OCI-LY1 (cell line): ENCODE measurements around the gene LYSMD1.

Experiments
- H2AFZ ChIP-seq: fragments of 200-600 bp; sonication (generic), shearing (Covaris generic); 2 replicates; pipeline ENCODE4 v1.6.0; 2014; ENCODE audit warnings: antibody characterized with exemption, mild to moderate bottlenecking, low read length
- H3F3A ChIP-seq: fragments of 200-600 bp; sonication (generic), shearing (Covaris generic); 2 replicates; pipeline ENCODE4 v1.6.0; 2014; ENCODE audit warnings: mild to moderate bottlenecking, antibody characterized with exemption, low read length, moderate library complexity; ENCODE audit not compliant: insufficient read depth
- H3K27ac ChIP-seq: fragments of 200-600 bp; sonication (generic); 2 replicates; pipeline ENCODE4 v1.5.1; 2014; ENCODE audit warnings: low read length, mixed run types, mild to moderate bottlenecking, low read depth; ENCODE audit not compliant: poor library complexity, severe bottlenecking
- H3K27me3 ChIP-seq: fragments of 200-600 bp; sonication (generic); 2 replicates; pipeline ENCODE4 v1.6.0; 2014; ENCODE audit warnings: antibody characterized with exemption, mild to moderate bottlenecking, low read length, moderate library complexity; ENCODE audit not compliant: insufficient read depth
- H3K36me3 ChIP-seq: fragments of 200-600 bp; sonication (generic); 2 replicates; pipeline ENCODE4 v1.6.1; 2014; ENCODE audit warnings: mild to moderate bottlenecking, antibody characterized with exemption, low read length, moderate library complexity, mixed read lengths; ENCODE audit not compliant: insufficient read depth
- H3K4me1 ChIP-seq: fragments of 200-600 bp; sonication (generic); 2 replicates; pipeline ENCODE4 v1.5.1; 2014; ENCODE audit warnings: mild to moderate bottlenecking, low read length, moderate library complexity; ENCODE audit not compliant: insufficient read depth, severe bottlenecking
- H3K4me2 ChIP-seq: fragments of 200-600 bp; sonication (generic), shearing (Covaris generic); 2 replicates; pipeline ENCODE4 v1.6.1; 2014; ENCODE audit warnings: low read length
- H3K4me3 ChIP-seq: fragments of 200-600 bp; sonication (generic); 2 replicates; pipeline ENCODE4 v1.5.1; 2014; ENCODE audit warnings: low read length, low read depth, mild to moderate bottlenecking, mixed read lengths; ENCODE audit not compliant: poor library complexity, severe bottlenecking
- H3K79me2 ChIP-seq: fragments of 200-600 bp; shearing (Covaris generic); 2 replicates; pipeline ENCODE4 v1.6.1; 2016; ENCODE audit warnings: mixed run types, low read length, mixed read lengths; ENCODE audit not compliant: insufficient read depth
- H3K9ac ChIP-seq: fragments of 200-600 bp; sonication (generic), shearing (Covaris generic); 2 replicates; pipeline ENCODE4 v1.6.1; 2014; ENCODE audit warnings: mild to moderate bottlenecking, low read length, mixed read lengths
- H3K9me2 ChIP-seq: fragments of 200-600 bp; sonication (generic), shearing (Covaris generic); 2 replicates; pipeline ENCODE4 v1.6.1; 2014; ENCODE audit warnings: low read depth, mild to moderate bottlenecking, low read length, mixed read lengths
- H3K9me3 ChIP-seq: fragments of 200-600 bp; shearing (Covaris generic); 2 replicates; pipeline ENCODE4 v1.6.1; 2014; ENCODE audit warnings: low read length, mixed read lengths
- H4K20me1 ChIP-seq: fragments of 200-600 bp; sonication (generic), shearing (Covaris generic); 2 replicates; pipeline ENCODE4 v1.6.0; 2016; ENCODE audit warnings: mild to moderate bottlenecking, low read length; ENCODE audit not compliant: insufficient read depth
- EZH2 ChIP-seq: fragments of 200-600 bp; sonication (generic), shearing (Covaris generic); IDR thresholded peaks from 2 replicates; pipeline ENCODE4 v1.8.0; 2017; ENCODE audit warnings: borderline replicate concordance, mixed run types, mild to moderate bottlenecking, antibody characterized with exemption, low read length, moderate library complexity, mixed read lengths
- TF ChIP-seq, protein P1 (sequence below): fragments of 200-600 bp; sonication (generic), shearing (Covaris generic); IDR thresholded peaks from 2 replicates; pipeline ENCODE4 v1.5.1; 2017; ENCODE audit warnings: mild to moderate bottlenecking, antibody characterized with exemption, low read length, moderate library complexity, mixed read lengths

The LYSMD1 gene

GRCh38 chr1:151132335-151133017, 33.2 kb downstream of the LYSMD1 start:
- Histone ChIP-seq H3K79me2 (no peaks in the 10 kb centered on the region), H3K9me3 (no peaks in the 10 kb centered on the region), H3K4me1 (peaks cover 15% of the 10 kb centered on the region), H3K36me3 (no peaks in the 10 kb centered on the region), H2AFZ (no peak overlapping the region), H4K20me1 (no peaks in the 10 kb centered on the region), H3K9me2 (no peaks in the 10 kb centered on the region), H3K4me3 (no peak overlapping the region), H3K9ac (no peak overlapping the region), H3K27ac (no peak overlapping the region), H3F3A (no peaks in the 10 kb centered on the region), H3K4me2 (no peak overlapping the region), H3K27me3 (no peaks in the 10 kb centered on the region; the same call in 1 of the 2 replicates)
- TF ChIP-seq, protein P1, sequence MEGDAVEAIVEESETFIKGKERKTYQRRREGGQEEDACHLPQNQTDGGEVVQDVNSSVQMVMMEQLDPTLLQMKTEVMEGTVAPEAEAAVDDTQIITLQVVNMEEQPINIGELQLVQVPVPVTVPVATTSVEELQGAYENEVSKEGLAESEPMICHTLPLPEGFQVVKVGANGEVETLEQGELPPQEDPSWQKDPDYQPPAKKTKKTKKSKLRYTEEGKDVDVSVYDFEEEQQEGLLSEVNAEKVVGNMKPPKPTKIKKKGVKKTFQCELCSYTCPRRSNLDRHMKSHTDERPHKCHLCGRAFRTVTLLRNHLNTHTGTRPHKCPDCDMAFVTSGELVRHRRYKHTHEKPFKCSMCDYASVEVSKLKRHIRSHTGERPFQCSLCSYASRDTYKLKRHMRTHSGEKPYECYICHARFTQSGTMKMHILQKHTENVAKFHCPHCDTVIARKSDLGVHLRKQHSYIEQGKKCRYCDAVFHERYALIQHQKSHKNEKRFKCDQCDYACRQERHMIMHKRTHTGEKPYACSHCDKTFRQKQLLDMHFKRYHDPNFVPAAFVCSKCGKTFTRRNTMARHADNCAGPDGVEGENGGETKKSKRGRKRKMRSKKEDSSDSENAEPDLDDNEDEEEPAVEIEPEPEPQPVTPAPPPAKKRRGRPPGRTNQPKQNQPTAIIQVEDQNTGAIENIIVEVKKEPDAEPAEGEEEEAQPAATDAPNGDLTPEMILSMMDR, result no peak

DNA sequence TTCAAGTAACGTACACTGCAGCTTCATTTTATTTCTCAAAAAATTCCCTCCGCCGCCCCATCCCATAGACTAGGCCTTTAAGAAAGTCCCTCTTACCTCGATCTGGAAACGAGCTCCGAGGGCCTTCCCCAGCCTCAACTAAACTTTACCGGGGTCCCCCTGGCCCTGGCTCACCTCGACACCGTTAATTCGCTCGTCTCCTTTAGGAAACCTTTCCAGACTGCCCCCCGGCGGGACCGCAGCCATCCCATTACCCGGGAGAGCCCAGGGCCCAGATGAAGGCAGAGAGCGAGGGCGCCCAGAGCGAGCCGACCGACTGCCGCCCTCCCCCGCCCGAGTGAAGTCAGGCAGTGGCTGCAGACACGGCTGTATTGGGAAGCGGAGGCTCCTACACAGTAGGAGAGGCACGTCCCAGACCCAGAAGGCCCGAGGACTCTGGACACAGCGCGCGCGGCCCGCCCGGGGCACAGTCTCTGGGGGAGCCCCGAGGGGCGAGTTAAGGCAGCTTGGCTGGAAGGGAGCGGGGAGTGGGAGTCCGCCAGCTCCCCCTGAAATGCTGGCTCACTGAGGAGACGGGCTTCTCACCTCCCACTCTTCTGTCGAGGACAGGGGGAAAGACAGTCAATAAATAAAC, 33.9 kb downstream of the LYSMD1 start:
- H3K4me2 ChIP-seq, result peak overlapping the region; percentile 42
- TF ChIP-seq, protein P1, result no peak
- TF ChIP-seq EZH2, result no peak
- no peak overlapping the region for H3K27ac ChIP-seq
- H3F3A ChIP-seq, result no peaks in the 10 kb centered on the region
- no peaks in the 10 kb centered on the region for H3K9me2 ChIP-seq
- H4K20me1 ChIP-seq, result no peaks in the 10 kb centered on the region
- no peaks in the 10 kb centered on the region for H3K9me3 ChIP-seq
- H2AFZ ChIP-seq, result no peak overlapping the region
- H3K36me3 ChIP-seq, result no peaks in the 10 kb centered on the region
- no peaks in the 10 kb centered on the region for H3K79me2 ChIP-seq
- H3K4me3 ChIP-seq, result peak overlapping the region; percentile 41
- peaks cover 15% of the 10 kb centered on the region for H3K4me1 ChIP-seq
- H3K27me3 ChIP-seq, result no peaks in the 10 kb centered on the region; the same call in 1 of the 2 replicates
- H3K9ac ChIP-seq, result peak overlapping the region; percentile 28; the same call in 1 of the 2 replicates

DNA sequence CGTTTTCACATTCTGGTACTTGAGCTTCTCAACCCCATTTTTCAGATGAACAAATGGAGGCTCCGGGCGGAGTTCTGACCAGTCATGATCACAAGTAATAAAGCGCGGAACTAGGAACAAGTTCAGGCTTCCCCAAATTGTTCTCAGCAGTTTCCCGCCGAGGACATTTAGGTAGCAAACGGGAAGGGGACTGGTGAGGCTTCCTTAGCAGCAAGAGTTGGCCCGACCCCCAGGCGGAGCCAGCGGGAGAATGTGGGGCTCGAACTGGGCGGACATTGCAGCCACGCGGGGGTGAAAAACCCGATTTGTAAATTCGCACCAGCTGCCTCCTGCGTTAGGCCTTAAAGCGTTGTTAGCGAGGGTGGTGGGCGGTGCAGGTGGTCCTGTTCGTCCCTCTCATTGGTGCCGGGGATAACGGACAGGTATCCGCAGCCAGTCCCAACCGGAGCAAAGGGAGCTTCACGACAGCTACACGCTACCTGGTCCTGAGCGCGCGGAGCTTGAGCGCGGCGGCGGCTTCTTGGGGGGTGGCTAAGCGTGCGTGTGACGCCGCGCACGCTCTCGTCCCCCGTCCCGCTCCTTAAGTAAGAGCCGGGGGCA, 34.6 kb downstream of the LYSMD1 start:
- Histone ChIP-seq H3K4me3 (peak overlapping the region; percentile 41), H4K20me1 (no peaks in the 10 kb centered on the region), H3K4me1 (peaks cover 15% of the 10 kb centered on the region), H3K9me2 (no peaks in the 10 kb centered on the region), H3K27me3 (no peaks in the 10 kb centered on the region; the same call in 1 of the 2 replicates), H3K36me3 (no peaks in the 10 kb centered on the region), H2AFZ (no peak overlapping the region), H3K79me2 (no peaks in the 10 kb centered on the region), H3K4me2 (peak overlapping the region; percentile 42), H3K9me3 (no peaks in the 10 kb centered on the region), H3K27ac (no peak overlapping the region), H3F3A (no peaks in the 10 kb centered on the region), H3K9ac (peak overlapping the region; percentile 33; the same call in 1 of the 2 replicates)
- TF ChIP-seq, protein P1, result no peak
- TF ChIP-seq EZH2, result no peak
